GM19452 (cell line): ENCODE results near the gene MLXIPL.
"Not testable (repeated sequence)": the region's sequence is repeated elsewhere in the genome, so short reads cannot be mapped to it uniquely, and the experiment has no call there.

Experiments
- ATAC-seq: cut with Tn5 transposase; IDR thresholded peaks from one replicate; pipeline ENCODE4 v1.9.1; 2021; ENCODE audit not compliant: unreplicated experiment

Gene MLXIPL, protein sequence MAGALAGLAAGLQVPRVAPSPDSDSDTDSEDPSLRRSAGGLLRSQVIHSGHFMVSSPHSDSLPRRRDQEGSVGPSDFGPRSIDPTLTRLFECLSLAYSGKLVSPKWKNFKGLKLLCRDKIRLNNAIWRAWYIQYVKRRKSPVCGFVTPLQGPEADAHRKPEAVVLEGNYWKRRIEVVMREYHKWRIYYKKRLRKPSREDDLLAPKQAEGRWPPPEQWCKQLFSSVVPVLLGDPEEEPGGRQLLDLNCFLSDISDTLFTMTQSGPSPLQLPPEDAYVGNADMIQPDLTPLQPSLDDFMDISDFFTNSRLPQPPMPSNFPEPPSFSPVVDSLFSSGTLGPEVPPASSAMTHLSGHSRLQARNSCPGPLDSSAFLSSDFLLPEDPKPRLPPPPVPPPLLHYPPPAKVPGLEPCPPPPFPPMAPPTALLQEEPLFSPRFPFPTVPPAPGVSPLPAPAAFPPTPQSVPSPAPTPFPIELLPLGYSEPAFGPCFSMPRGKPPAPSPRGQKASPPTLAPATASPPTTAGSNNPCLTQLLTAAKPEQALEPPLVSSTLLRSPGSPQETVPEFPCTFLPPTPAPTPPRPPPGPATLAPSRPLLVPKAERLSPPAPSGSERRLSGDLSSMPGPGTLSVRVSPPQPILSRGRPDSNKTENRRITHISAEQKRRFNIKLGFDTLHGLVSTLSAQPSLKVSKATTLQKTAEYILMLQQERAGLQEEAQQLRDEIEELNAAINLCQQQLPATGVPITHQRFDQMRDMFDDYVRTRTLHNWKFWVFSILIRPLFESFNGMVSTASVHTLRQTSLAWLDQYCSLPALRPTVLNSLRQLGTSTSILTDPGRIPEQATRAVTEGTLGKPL

DNA sequence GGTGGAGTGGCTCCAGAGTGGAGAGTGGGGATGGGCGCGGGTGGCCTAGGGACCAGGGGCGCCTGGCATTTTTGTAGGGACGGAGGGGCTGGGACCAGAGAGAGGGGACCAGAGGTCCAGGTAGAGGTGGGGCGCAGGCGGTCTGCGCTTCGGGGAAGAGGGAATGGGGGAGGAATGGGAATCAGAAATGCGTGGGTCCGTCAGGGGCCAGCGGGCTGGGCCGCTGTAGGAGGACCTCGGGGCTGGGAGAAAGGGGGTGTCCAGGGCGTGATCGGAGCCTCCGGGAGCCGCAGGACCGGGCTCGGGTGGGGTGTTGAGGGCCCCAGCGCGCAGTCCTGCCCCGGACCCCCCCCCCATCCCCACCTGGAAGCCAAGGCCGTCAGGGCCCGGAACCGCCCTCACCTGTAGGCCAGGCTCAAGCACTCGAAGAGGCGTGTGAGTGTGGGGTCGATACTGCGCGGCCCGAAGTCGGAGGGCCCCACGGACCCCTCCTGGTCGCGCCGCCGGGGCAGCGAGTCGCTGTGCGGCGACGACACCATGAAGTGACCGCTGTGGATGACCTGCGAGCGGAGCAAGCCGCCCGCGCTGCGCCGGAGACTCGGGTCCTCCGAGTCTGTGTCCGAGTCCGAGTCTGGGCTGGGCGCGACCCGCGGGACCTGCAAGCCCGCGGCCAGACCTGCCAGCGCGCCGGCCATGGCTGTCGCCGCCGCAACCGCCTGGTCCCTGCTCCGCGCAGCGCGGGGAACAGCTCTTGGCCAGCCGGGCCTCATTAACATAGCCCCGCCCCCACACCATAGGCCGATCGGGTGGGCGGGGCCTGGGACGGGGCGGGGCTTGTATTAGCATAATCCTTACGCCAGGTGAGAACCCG is at the start of gene MLXIPL:
TSS of gene MLXIPL (minus strand) at position 725 of the 871 bp plus-strand sequence. CDS start at position 695, 30 bp downstream.
- no peak for ATAC-seq

DNA sequence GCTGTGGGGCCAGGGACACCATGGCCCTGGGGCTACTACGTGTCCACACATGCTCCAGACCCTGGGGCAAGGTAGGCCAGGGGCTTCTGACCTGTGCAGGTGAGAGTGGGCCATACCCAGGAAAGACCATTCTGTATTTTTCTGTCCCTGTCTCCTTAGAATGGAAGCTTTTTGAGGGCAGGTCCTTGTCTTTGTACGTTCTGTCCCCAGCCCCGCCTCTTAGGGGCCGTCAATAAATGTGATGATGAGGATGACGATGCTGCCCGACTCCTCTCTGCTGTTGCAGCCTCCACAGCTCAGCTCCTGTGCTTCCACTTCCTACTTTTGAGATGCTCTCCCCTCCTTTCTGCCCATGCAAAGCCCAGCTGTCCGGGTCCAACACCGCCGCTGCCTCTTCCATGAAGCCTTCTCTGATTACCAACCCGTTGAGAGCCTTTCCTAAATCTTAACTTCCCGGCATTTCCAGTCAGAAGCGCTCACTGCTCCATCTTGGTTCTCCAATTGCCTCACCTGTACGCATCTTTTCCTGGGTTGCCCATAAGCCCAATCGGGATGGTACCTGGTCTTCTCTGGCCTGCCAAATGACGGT is 47.6 kb upstream of the MLXIPL start:
- ATAC-seq, result no peak

DNA sequence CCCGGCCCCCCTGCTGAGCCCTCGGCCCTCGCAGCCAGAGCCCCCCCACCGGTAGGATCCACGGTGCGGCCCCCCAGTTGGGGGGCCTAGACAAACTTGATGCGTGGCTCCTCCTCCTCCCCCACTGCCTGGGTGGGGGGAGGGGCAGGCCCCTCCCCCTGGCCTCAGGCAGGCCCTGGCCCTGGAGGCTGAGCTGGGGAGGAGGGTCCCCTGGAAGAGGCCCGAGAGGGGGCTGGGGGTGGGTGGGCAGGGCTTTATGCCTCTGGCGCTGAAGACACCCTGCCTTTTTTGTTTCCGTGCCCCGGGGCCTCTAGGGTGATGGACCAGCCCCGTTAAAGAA is 47.0 kb upstream of the MLXIPL start:
- no peak for ATAC-seq

DNA sequence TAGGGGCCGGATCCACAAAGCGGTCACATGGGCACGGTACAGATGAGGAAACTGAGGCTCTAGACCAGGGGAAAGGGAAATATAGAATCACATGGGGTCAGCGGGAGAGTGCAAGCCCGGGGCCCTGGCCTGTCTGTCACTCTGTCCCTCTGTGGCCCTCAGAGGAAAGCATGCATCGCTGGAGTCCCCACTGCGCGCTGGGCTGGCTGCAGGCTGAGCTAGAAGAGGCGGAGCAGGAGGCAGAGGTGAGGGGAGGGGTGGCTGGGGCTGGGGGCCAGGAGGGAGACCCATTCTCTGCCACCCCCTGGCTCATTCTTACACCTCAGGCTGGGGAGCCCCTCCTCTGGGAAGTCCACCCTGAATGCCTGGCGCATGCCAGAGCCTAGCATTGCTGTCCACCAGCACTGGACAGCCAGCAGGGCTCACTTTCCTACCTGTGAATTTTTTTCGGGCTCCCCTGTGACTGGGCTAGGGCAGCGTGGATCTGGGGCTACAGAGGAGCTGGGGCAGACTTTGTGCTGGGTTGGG is 45.6 kb upstream of the MLXIPL start:
- ATAC-seq, result no peak

DNA sequence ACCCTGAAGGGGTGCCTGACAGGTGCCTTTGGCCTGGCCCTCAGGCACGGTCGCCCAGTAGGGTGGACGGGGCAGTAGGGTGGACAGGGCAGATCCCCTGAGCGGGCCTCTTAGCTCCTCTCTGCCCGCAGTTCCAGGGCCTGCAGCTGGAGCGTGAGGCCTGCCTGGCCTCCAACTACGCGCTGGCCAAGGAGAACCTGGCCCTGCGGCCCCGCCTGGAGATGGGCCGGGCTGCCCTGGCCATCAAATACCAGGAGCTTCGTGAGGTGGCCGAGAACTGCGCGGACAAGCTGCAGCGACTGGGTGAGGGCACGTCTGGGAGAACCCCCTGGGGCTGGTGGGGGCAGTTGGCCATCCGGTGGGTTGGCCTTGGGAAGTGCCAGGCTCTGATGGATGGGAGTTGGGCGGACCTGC is 45.0 kb upstream of the MLXIPL start:
- no peak for ATAC-seq

DNA sequence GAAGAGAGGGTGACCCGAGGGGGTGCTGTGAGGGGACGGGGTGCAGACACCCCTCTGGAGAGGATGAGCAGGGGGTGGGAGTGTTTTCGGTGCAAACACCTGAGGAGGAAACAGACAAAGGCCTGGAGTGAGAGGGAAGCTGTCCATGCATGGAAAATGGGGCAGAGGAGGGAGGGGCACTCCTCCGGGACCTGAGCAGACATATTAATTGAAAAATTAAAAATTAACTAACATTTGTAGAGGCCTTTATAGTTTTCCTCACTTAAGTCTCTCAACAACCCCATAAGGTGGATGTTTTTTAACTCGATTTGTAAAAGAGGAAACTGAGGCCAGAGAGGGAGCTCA is 44.5 kb upstream of the MLXIPL start:
- ATAC-seq, result no peak

DNA sequence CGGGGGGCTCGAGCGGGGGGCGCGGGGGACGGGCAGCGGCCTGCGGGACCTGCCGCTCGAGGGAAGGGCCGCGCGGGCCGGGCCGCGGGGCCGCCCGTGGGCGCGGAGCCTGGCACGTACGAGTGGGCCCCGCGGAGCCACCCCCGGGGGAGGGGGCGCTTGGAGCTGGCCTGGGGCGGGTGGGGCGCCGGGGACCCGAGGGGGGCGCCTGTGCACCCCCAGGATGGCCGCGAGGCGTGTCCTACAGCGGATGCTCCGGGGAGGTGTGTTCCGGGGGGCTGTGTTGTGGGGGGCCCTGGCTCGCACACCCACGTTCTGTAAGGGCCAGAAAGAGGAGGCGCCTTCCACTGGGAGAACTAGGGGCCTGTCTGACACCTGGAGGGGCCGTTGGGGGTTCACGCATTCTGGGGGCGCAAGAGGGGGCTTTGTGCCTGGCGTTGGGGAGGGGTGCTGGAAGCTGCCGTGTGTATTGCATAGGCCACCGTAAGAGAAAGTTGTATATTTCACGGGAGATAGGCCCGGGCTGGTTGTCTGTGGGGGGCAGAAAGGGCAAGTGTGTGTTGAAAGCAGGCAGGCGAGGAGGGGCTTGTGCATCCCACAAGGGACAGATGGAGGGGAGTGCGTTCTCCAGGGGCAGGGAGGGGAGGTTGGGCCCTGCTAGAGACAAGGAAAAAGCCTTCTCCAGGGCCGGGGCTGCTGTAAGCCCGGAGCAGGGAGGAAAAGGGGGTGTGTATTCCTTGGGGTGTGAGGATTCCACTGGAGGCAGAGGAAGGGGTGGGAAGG is 44.0 kb upstream of the MLXIPL start:
- ATAC-seq, result no peak

DNA sequence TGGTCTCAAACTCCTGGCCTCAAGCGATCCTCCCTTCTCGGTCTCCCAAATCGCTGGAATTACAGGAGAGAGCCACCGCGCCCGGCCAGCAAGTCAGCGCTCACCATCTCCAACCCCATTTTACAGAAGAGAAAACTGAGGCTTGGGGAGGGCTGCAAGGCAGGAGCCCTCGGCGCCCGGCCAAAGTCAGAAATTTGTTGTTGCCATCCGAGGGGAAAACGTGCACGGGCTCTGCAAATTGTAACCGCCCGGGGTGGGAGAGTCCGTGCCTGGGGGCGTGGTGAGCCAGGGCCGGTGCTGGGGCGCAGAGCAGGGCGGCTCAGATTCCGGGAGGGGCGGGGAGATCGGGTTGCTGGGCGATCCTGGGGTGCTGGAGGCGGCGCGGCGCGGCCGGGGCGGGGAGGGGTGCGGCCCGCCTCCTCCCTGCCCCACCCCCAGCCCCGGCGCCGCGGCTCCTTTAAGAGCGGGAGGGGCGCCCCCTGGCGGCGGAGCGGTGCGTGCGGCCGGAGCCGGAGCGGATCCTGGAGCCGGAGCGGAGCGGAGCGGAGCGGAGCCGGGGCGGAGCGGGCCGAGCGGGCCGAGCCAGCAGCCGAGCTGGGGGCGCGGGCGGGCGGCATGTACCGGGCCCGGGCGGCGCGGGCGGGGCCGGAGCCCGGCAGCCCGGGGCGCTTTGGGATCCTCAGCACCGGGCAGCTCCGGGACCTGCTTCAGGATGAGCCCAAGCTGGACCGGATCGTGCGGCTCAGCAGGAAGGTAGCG is 43.2 kb upstream of the MLXIPL start, which contains the start of gene VPS37D:
TSS of gene VPS37D (plus strand) at position 488 of the 759 bp plus-strand sequence. CDS start at position 616, 128 bp downstream.
- peak; percentile 93 for ATAC-seq

DNA sequence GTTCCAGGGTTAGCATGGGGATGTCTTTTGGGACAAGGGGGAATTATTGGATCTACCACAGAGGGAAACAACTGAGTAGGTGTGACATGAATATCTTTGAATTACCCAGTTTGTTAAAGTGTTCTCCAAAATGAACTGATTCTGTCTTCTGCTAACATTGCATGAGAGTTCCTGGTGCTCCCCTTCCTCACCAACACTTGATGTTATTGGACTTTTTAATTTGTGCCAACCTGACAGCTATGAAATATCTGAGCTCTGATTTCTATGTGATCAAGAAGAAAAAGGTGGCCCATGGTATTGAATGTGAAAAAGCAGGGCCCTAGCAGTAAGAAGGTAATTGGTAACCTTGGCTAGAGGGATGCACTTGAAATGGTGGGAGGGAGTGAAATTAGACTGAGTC is 38.7 kb upstream of the MLXIPL start:
- ATAC-seq, result no peak

DNA sequence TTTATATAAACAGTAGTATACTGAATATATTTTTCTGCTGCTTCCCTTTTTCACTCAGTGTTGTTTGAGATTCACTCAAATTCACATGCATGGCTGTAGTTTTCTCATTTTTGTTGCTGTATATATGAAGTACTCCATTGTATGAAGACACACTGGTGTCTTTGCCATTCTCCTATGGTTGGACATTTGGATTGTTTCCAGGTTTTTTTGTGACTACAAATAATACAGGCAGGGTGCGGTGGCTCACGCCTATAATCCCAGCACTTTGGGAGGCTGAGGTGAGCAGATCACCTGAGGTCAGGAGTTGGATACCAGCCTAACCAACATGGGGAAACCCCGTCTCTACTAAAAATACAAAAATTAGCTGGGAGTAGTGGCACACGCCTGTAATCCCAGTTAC is 36.3 kb upstream of the MLXIPL start:
- ATAC-seq, result not testable (repeated sequence)

DNA sequence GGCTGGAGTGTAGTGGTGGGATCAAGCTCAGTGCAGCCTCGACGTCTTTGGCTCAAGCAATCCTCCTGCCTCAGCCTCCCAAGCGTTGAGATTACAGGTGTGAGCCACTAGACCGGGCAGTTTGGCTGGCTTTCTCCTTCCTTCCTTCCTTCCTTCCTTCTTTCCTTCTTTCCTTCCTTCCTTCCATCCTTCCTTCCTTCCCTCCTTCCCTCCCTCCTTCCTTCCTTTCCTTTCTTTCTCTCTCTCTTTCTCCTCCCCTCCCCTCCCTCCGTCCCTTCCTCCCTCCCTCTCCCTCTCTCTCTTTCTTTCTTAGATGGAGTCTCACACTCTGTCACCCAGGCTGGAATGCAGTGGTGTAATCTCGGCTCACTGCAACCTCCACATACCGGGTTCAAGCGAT is 35.7 kb upstream of the MLXIPL start:
- no peak for ATAC-seq

DNA sequence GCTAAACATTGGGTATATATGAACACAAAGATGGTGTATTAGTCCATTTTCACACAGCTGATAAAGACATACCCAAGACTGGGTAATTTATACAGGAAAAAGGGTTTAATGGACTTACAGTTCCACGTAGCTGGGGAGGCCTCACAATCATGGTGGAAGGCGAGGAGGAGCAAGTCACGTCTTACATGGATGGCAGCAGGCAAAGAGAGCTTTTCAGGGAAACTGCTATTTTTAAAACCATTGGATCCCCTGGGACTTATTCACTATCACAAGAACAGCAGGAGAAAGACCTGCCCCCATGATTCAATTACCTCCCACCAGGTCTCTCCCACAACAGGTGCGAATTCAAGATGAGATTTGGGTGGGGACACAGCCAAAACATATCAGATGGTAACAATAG is 31.0 kb upstream of the MLXIPL start:
- not testable (repeated sequence) for ATAC-seq

DNA sequence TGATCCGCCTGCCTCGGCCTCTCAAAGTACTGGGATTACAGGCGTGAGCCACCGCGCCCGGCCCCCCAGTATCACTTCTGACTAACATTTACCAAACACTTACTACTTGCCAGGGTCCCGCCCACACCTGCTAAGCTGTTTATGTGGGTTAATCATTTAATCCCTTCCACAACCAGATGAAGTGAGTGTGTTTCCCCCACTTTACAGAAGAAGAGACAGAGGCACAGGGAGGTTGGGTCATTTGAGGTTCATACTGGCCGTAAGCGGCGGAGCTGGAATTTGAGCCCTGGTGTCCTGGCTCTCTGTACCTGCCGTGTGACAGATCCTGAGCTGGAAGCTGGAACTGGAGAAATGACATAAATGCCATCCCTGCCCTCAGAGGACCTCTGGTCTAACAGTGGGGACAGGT is 28.2 kb upstream of the MLXIPL start:
- ATAC-seq, result no peak

DNA sequence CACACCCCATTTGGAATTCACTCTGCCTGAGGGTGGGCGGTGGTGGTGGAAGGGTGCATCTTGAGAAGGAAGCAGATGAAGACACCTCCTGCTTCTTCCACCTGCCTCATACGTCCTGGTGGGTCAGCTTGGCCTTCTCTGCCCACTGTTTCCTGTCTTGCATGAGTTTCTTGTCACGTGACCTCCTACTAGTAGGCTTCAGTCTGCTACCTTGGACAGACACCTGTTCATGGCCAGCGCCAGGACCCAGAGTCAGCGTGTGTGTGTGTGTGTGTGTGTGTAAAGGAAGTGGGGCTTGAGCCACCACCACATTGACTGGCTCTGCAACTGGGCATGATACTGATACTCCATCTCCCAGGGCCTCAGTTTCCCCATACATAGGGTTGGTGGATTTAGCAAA is 26.2 kb upstream of the MLXIPL start:
- ATAC-seq, result no peak

DNA sequence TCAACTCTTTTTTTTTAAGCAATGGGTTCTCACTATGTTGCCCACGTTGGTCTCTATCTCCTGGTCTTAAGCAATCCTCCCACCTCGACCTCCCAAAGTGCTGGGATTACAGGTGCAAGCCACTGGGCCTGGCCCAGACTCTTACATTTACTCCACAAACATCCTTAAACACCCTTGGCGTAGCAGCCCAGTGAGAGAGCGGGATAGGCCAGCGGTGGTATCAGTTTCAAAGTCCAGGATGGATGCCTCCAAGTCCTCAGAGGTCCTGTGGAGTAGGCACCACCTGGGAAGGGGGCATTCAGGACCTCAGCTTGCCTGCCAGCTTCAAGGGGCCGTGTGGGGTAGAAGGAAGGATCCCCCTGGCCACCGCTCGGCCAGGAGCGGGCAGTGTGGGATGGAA is 25.3 kb upstream of the MLXIPL start:
- no peak for ATAC-seq

DNA sequence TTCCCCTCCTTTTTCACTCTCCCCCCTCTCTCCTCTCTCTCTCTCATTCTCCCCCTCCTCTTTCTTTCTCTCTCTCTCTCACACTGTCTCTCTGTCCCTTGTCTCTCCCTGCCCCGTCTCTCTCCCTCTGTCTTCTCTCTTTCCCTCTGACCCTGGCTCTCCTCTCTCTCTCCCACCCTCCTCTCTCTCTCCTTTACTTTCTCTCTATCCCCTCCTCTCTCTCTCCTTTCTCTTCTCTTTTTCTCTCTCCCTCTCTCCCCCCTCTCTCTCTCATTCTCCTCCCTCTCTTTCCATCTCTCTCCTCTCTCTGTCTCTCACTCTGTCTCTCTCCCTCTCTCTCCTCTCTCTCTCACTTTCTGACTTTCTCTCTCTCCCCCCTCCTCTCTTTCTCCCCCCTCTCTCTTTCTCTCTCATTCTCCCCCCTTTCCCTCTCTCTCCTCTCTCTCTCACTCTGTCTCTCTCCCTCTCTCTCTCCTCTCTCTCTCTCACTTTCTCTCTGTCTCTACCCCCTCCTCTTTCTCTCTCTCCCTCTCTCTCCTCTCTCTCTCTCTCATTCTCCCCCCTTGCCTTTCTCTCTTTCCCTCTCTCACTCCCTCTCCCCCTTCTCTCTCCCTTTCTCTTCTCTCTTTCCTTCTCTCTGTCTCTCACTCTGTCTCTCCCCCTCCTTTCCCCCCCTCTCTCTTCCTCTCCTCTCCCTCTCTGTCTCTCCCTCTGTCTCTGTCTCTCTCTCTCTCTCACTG is 24.4 kb upstream of the MLXIPL start:
- ATAC-seq, result no peak

DNA sequence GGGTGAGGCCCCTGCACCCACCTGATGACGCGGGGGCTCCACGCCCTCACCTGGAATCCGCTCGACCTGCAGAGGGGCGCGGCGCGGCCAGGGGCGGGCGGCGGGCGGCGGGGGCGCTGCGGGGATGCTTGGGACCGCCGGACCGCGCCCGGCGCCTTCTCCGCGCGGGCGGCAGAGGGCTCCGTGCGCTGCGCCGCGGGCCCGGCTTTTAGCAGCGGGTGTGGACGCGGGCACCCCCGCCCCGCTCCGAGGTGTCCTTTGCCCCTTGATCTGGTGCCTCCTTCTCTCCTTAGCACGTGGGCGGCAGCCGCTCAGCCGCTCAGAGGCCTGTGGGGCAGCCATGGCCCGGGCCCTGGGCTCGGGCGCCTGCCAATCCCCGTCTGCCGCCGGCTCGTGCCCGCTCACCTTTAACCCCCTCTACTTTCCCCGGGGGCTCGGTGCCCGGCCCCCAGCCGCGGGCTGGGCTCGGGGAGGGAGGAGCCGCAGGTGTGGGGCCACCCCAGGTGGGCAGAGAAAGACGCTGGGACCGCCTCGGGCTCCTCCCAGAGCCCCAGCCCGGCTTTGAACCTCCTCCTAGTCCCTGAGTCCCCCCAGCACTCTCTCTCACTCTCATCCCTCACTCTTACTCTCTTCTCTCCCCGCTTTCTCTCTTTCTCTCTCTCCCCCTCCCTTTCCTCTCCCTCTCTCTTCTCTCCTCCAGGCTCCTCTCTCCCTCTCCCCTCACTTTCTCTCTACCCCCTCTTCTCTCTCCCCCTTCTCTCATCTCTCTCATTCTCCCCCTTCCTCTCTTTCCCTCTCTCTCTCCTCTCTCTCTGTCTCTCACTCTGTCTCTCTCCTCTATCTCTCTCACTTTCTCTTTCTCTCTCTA is 23.6 kb upstream of the MLXIPL start:
- no peak for ATAC-seq
